A549 (cell line): ENCODE measurements around the gene FOXO6. TPM values are rescaled to one million over a fixed set of nuclear protein-coding genes. Genes with fewer than 3 reads are reported as not detected.
A peak's percentile ranks its signal among the peaks of the same experiment; 100 is the strongest.
"Not testable (repeated sequence)": the region's sequence is repeated elsewhere in the genome, so short reads cannot be mapped to it uniquely, and the experiment has no call there.

Experiments used
- ATAC-seq, 2 experiments: fragments of 200-7000 bp in 1 of 2; fragments of >200 bp in 1 of 2; cut with Nextera tagmentation in 1 of 2; cut with Tn5 transposase in 1 of 2; 3 replicates each; pipeline versions ENCODE4 v1.8.0 to v1.9.1; 2018 to 2020; ENCODE audit warnings: mild to moderate bottlenecking in 1 of 2, moderate library complexity in 1 of 2
- CTCF ChIA-PET: fragments of 300-600 bp; sonication (Branson Sonifier 250); formaldehyde crosslinking; extraction: SDS; loops from one replicate; lab custom pipeline; 2021; ENCODE audit warnings: antibody characterized with exemption, inconsistent platforms; lab: Yijun Ruan, JAX
- POLR2A ChIA-PET: fragments of 350-600 bp; formaldehyde crosslinking; extraction: SDS; loops from one replicate; lab custom pipeline; 2021; ENCODE audit warnings: antibody characterized with exemption, inconsistent platforms; lab: Yijun Ruan, JAX
- DNase-seq, 2 experiments: peaks; one replicate each; pipeline versions ENCODE4 v3.0.0 to v3.0.0-alpha.2; 2011 to 2016; ENCODE audit warnings: low read depth in 1 of 2, low spot score in 1 of 2
- FAIRE-seq: peaks from 2 replicates; lab custom pipeline; 2011; peaks lifted over from hg19 to GRCh38; lab: Jason Lieb, UNC
- H3K27ac ChIP-seq, 2 experiments: fragments of >200 bp; sonication (Bioruptor Twin); formaldehyde crosslinking; 3 replicates each; pipeline ENCODE4 v1.5.1; 2016 to 2017
- H3K4me1 ChIP-seq: fragments of >200 bp; sonication (Bioruptor Twin); formaldehyde crosslinking; 3 replicates; pipeline ENCODE4 v1.6.1; 2016
- H3K4me2 ChIP-seq: fragments of >200 bp; sonication (Bioruptor Twin); formaldehyde crosslinking; 3 replicates; pipeline ENCODE4 v1.6.1; 2016
- H3K4me3 ChIP-seq: fragments of >200 bp; sonication (Bioruptor Twin); formaldehyde crosslinking; 3 replicates; pipeline ENCODE4 v1.5.1; 2016
- H3K9me3 ChIP-seq: fragments of >200 bp; sonication (Bioruptor Twin); formaldehyde crosslinking; 3 replicates; pipeline ENCODE4 v1.6.1; 2016
- BHLHE40 ChIP-seq: IDR thresholded peaks from 2 replicates; pipeline ENCODE4 v1.6.1; 2012; ENCODE audit warnings: low read depth, low read length, inconsistent platforms
- EHMT2 ChIP-seq: fragments of 200-600 bp; sonication (generic); IDR thresholded peaks from 2 replicates; pipeline ENCODE4 v1.6.1; 2016; ENCODE audit warnings: antibody characterized with exemption, low read depth, mild to moderate bottlenecking, moderate library complexity
- FOSB ChIP-seq: fragments of 250-450 bp; sonication (Bioruptor Pico); IDR thresholded peaks from 2 replicates; pipeline ENCODE4 v1.5.0; 2020; ENCODE audit warnings: mild to moderate bottlenecking, moderate library complexity
- FOSL2 ChIP-seq, 2 experiments: fragments of 450-650 bp in 1 of 2; fragments of >200 bp in 1 of 2; sonication (Bioruptor Twin) in 1 of 2; formaldehyde crosslinking; IDR thresholded peaks; 2 replicates each; pipeline versions ENCODE4 v1.5.0 to v1.6.1; 2016 to 2020; ENCODE audit warnings: mild to moderate bottlenecking in 1 of 2, moderate library complexity in 1 of 2
- FOXS1 ChIP-seq: fragments of 250-450 bp; sonication (Bioruptor Pico); IDR thresholded peaks from 2 replicates; pipeline ENCODE4 v1.5.0; 2020; ENCODE audit warnings: mild to moderate bottlenecking, moderate library complexity
- HDAC2 ChIP-seq: fragments of 200-600 bp; sonication (generic); IDR thresholded peaks from 2 replicates; pipeline ENCODE4 v1.6.1; 2016
- JUN ChIP-seq, 2 experiments: fragments of >200 bp; sonication (Bioruptor Twin); formaldehyde crosslinking; IDR thresholded peaks; 2 replicates in 1 of 2; 3 replicates in 1 of 2; pipeline ENCODE4 v1.6.1; 2016 to 2017
- KDM1A ChIP-seq: fragments of 200-600 bp; sonication (generic); IDR thresholded peaks from 2 replicates; pipeline ENCODE4 v1.6.1; 2016; ENCODE audit warnings: low read depth, mild to moderate bottlenecking
- KDM5A ChIP-seq: fragments of 200-600 bp; sonication (generic); IDR thresholded peaks from 2 replicates; pipeline ENCODE4 v1.6.1; 2016; ENCODE audit warnings: antibody characterized with exemption, mild to moderate bottlenecking
- NFE2L2 ChIP-seq: fragments of 150-350 bp; conservative IDR thresholded peaks from 2 replicates; pipeline ENCODE4 v1.6.1; 2014; ENCODE audit warnings: low read length
- NR3C1 ChIP-seq: fragments of >200 bp; sonication (Bioruptor Twin); formaldehyde crosslinking; IDR thresholded peaks from 3 replicates; pipeline ENCODE4 v1.6.1; 2017
- RAD21 ChIP-seq, 2 experiments: fragments of >200 bp in 1 of 2; sonication (Bioruptor Twin) in 1 of 2; formaldehyde crosslinking in 1 of 2; IDR thresholded peaks in 1 of 2; conservative IDR thresholded peaks in 1 of 2; 2 replicates in 1 of 2; 3 replicates in 1 of 2; pipeline ENCODE4 v1.6.1; 2012 to 2018; ENCODE audit warnings: inconsistent platforms in 1 of 2
- RFX5 ChIP-seq: fragments of 450-650 bp; IDR thresholded peaks from 2 replicates; pipeline ENCODE4 v1.7.1; 2014; ENCODE audit warnings: antibody characterized with exemption, mild to moderate bottlenecking, moderate library complexity
- SREBF2 ChIP-seq: fragments of 450-650 bp; IDR thresholded peaks from 2 replicates; pipeline ENCODE4 v1.6.1; 2014; ENCODE audit warnings: mild to moderate bottlenecking, moderate library complexity
- ZFP36 ChIP-seq: fragments of 450-650 bp; IDR thresholded peaks from 2 replicates; pipeline ENCODE4 v1.6.1; 2014; ENCODE audit warnings: borderline replicate concordance; ENCODE audit not compliant: partially characterized antibody
- WGBS: methylation state at CpG from one replicate; pipeline ENCODE4 v1.1.6; 2017; ENCODE audit errors: missing lambda C conversion rate; 5-methylcytosine and 5-hydroxymethylcytosine counted together
- polyA plus RNA-seq, 4 experiments: library from polyadenylated mRNA; depleted of rRNA in 3 of 4; stranded (reverse); fragments of >200 nt; fragmentation: RNase III in 1 of 4; extraction: RNeasy Plus Mini Kit Qiagen cat#74134 plus additional on column Dnase treatment in 1 of 4; gene quantifications; 2 replicates in 3 of 4; 3 replicates in 1 of 4; pipeline ENCODE4 v1.2.3, GENCODE V29; 2011 to 2017
- TF ChIP-seq, protein P1 (sequence below): fragments of 200-600 bp; sonication (generic); IDR thresholded peaks from 2 replicates; pipeline ENCODE4 v1.6.1; 2016; ENCODE audit warnings: antibody characterized with exemption, mild to moderate bottlenecking, moderate library complexity
- TF ChIP-seq, protein P2 (sequence below): fragments of >200 bp; sonication (Bioruptor Twin); formaldehyde crosslinking; IDR thresholded peaks from 2 replicates; pipeline ENCODE4 v1.6.1; 2016
- TF ChIP-seq, protein P3 (sequence below): IDR thresholded peaks from 2 replicates; pipeline ENCODE4 v1.6.1; 2012
- TF ChIP-seq, protein P4 (sequence below): fragments of >200 bp; sonication (Bioruptor Twin); formaldehyde crosslinking; IDR thresholded peaks from 3 replicates; pipeline ENCODE4 v1.5.1; 2016

Gene FOXO6
- polyA plus RNA-seq, 2 of the 4 experiments (the other 2 are of a cell fraction), result 0.10 to 0.25 TPM

DNA sequence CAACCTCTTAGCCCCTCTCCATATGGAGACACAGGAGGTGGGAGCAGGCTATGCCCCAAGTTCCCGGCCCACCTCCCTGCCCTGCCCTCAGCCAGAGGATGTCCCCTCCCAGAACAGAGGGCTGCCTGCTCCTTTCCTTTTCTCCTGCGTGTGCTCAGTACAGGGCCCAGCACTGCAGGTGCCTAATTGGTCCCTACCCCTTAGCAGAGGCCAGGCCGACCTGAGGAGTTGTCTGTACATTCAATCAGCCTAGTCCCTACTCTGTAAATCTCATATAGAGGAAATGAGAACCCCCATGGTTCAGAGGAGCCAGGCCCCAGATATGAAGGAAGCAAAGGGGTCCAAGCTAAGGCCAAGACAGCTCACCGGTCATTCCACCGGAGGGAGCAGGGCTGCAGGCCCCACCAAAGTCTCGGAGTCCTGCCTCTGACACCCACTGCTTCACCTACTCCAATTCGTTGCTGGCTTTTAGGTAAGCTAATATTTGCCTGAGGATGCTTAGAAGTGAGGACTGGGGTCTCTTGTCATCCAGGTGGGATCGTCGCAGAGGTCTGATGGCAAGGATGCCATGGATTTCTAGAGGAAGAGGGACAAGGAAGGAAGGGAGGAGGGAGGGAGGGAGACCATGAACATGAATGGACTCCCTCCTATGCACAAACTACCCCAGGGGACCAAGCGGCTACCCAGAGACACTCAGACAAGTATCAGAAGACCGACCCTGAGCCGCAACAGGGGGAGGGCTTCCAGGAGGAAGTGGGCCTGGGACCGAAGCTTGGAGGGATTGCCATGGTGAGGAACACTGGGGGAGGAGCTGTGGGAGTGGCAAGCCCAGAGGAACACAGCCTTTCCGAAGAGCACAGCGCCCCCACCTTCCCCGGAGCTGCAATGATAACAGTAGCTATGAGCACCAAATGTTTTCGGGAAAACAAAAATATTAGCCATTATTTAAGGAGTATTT is 30.4 kb upstream of the FOXO6 start:
- ATAC-seq, result peak; percentile 37 to 85; a peak in 3 of 6 replicates

DNA sequence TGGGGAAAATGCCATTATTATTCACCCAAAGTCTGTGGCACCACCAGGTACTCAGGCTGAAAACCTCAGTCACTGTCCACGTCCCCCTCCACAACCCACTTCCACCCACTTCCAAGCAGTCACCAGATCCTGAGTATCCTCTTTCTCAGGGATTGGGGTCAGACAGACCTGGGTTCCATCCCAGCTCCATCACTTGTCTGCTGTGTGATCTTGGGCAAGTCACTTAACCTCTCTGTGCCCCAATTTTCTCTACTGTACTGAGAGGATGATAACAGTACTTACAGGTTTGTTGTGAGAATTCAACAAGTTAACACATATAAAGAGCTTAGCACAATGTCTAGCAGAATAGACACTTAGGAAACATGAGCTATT is 29.7 kb upstream of the FOXO6 start:
- Histone ChIP-seq H3K4me3 (no peak overlapping the region), H3K9me3 (no peaks in the 10 kb centered on the region), H3K27ac (no peak overlapping the region), H3K4me1 (no peaks in the 10 kb centered on the region), H3K4me2 (no peak overlapping the region)
- FAIRE-seq (no peak), ATAC-seq (no peak), DNase-seq (no peak)
- CTCF ChIA-PET, result interaction anchor here (1.0 to 1.4 kb wide), 5 partner anchors 10 to 48 kb away, joined by 3 to 4 read pairs (median 4); no protein-coding TSS in a partner anchor
- TF ChIP-seq NR3C1, result no peak
- no peak for TF ChIP-seq HDAC2
- TF ChIP-seq ZFP36, result peak; percentile 51
- TF ChIP-seq, protein P1, sequence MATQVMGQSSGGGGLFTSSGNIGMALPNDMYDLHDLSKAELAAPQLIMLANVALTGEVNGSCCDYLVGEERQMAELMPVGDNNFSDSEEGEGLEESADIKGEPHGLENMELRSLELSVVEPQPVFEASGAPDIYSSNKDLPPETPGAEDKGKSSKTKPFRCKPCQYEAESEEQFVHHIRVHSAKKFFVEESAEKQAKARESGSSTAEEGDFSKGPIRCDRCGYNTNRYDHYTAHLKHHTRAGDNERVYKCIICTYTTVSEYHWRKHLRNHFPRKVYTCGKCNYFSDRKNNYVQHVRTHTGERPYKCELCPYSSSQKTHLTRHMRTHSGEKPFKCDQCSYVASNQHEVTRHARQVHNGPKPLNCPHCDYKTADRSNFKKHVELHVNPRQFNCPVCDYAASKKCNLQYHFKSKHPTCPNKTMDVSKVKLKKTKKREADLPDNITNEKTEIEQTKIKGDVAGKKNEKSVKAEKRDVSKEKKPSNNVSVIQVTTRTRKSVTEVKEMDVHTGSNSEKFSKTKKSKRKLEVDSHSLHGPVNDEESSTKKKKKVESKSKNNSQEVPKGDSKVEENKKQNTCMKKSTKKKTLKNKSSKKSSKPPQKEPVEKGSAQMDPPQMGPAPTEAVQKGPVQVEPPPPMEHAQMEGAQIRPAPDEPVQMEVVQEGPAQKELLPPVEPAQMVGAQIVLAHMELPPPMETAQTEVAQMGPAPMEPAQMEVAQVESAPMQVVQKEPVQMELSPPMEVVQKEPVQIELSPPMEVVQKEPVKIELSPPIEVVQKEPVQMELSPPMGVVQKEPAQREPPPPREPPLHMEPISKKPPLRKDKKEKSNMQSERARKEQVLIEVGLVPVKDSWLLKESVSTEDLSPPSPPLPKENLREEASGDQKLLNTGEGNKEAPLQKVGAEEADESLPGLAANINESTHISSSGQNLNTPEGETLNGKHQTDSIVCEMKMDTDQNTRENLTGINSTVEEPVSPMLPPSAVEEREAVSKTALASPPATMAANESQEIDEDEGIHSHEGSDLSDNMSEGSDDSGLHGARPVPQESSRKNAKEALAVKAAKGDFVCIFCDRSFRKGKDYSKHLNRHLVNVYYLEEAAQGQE, result no peak
- WGBS, result 80% methylated on average over 1 of the region's 1 CpG
- POLR2A ChIA-PET, result no interaction called here

More for the DNA sequence above, 30.4 kb upstream of the FOXO6 start:
- no peak for FAIRE-seq
- Histone ChIP-seq H3K4me1 (no peaks in the 10 kb centered on the region), H3K4me3 (no peak overlapping the region), H3K27ac (no peak overlapping the region), H3K9me3 (no peaks in the 10 kb centered on the region), H3K4me2 (no peak overlapping the region)
- CTCF ChIA-PET, result interaction anchor here (1.0 to 1.4 kb wide), 6 partner anchors 10 to 48 kb away, joined by 3 to 6 read pairs (median 4); no protein-coding TSS in a partner anchor
- WGBS, result 62% methylated on average over 15 of the region's 17 CpGs
- POLR2A ChIA-PET, result no interaction called here
- no peak for DNase-seq
- no peak for TF ChIP-seq RFX5
- TF ChIP-seq, protein P2, sequence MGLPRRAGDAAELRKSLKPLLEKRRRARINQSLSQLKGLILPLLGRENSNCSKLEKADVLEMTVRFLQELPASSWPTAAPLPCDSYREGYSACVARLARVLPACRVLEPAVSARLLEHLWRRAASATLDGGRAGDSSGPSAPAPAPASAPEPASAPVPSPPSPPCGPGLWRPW, result no peak
- TF ChIP-seq RAD21 (conservative IDR thresholded peaks at IDR 0.05 in 1 of 2, IDR thresholded peaks at IDR 0.05 in 1 of 2), result no peak
- no peak for TF ChIP-seq JUN (IDR thresholded peaks at IDR 0.05)
- no peak for TF ChIP-seq SREBF2
- TF ChIP-seq FOSB (CRISPR knock-in tag), result no peak
- no peak for TF ChIP-seq HDAC2
- TF ChIP-seq EHMT2, result no peak
- TF ChIP-seq, protein P3, sequence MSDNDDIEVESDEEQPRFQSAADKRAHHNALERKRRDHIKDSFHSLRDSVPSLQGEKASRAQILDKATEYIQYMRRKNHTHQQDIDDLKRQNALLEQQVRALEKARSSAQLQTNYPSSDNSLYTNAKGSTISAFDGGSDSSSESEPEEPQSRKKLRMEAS, result no peak
- no peak for TF ChIP-seq NFE2L2
- no peak for TF ChIP-seq KDM5A
- TF ChIP-seq KDM1A, result no peak
- TF ChIP-seq BHLHE40, result no peak
- TF ChIP-seq, protein P4, sequence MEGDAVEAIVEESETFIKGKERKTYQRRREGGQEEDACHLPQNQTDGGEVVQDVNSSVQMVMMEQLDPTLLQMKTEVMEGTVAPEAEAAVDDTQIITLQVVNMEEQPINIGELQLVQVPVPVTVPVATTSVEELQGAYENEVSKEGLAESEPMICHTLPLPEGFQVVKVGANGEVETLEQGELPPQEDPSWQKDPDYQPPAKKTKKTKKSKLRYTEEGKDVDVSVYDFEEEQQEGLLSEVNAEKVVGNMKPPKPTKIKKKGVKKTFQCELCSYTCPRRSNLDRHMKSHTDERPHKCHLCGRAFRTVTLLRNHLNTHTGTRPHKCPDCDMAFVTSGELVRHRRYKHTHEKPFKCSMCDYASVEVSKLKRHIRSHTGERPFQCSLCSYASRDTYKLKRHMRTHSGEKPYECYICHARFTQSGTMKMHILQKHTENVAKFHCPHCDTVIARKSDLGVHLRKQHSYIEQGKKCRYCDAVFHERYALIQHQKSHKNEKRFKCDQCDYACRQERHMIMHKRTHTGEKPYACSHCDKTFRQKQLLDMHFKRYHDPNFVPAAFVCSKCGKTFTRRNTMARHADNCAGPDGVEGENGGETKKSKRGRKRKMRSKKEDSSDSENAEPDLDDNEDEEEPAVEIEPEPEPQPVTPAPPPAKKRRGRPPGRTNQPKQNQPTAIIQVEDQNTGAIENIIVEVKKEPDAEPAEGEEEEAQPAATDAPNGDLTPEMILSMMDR, result no peak
- no peak for TF ChIP-seq FOXS1 (CRISPR knock-in tag)
- no peak for TF ChIP-seq FOSL2 (IDR thresholded peaks at IDR 0.05)
- no peak for TF ChIP-seq FOSL2 (CRISPR knock-in tag; IDR thresholded peaks at IDR 0.05)

DNA sequence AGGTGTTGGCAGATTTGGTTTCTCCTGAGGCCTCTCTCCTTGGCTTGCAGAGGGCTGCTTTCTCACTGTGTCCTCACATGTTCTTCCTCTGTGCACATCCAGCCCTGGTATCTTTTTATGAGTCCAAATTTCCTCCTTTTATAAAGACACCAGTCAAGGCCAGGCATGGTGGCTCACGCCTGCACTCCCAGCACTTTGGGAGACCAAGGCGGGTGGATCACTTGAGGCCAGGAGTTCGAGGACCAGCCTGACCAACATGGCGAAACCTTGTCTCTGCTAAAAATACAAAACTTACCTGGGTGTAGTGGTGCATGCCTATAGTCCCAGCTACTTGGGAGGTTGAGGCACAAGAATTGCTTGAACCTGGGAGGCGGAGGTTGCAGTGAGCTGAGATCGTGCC is 29.1 kb upstream of the FOXO6 start:
- H3K9me3 ChIP-seq, DNase-seq, POLR2A ChIA-PET, H3K4me1 ChIP-seq, ATAC-seq, H3K4me2 ChIP-seq, FAIRE-seq, H3K27ac ChIP-seq, H3K4me3 ChIP-seq: not testable (repeated sequence)
- CTCF ChIA-PET, result interaction anchor here (1.0 to 1.4 kb wide), 3 partner anchors 9 to 22 kb away, joined by 3 to 4 read pairs (median 4); no protein-coding TSS in a partner anchor
- 92% methylated on average over 6 of the region's 6 CpGs for WGBS
